NT2/D1 (cell line): Measurements from ENCODE around the gene TMEM140.
"Not testable (repeated sequence)": the region's sequence is repeated elsewhere in the genome, so short reads cannot be mapped to it uniquely, and the experiment has no call there.

Experiments
- SUZ12 ChIP-seq: IDR thresholded peaks from 2 replicates; pipeline ENCODE4 v1.6.1; 2011; ENCODE audit not compliant: insufficient read length, insufficient read depth; ENCODE audit errors: extremely low read depth
- YY1 ChIP-seq: IDR thresholded peaks from 2 replicates; pipeline ENCODE4 v1.6.1; 2011; ENCODE audit not compliant: insufficient read length, insufficient read depth
- ZNF274 ChIP-seq: IDR thresholded peaks from 2 replicates; pipeline ENCODE4 v1.6.1; 2011; ENCODE audit warnings: mild to moderate bottlenecking, low read depth, low read length

DNA sequence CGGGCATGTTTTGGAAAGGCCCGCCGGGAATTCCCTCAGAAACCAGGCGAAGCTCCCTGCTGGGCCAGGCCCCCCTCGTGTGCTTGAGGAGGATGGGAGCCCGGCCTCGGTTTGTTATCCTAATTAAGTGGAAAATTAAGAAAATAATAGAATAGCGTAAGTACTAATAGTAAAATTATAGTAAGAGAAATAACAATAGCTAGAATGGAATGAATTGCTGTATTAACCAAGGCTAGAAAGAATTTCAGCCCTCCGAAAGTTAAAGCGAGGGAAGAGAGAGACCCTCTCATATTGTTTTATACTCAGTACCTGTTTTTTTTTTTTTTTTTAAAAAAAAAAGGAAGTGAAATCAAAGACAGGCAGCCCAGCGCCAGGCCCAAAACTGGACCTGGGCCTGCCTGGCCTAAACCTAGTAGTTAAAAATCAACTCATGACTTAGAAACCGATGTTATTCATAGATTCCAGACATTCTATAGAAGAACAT, 23.2 kb downstream of the TMEM140 start:
- TF ChIP-seq SUZ12, ZNF274, YY1: not testable (repeated sequence)
